GM12891 (cell line): ENCODE results near the gene CHRNA4.

Experiments
- PAX5 ChIP-seq: IDR thresholded peaks from 2 replicates; pipeline ENCODE4 v1.6.1; 2011; ENCODE audit warnings: low read length, moderate library complexity, mild to moderate bottlenecking; ENCODE audit not compliant: insufficient read depth, severe bottlenecking
- POLR2A ChIP-seq: IDR thresholded peaks from 2 replicates; pipeline ENCODE4 v1.6.1; 2011; ENCODE audit warnings: low read depth, low read length, control low read depth
- POLR2AphosphoS5 ChIP-seq: IDR thresholded peaks from 2 replicates; pipeline ENCODE4 v1.6.1; 2011; ENCODE audit warnings: low read depth, low read length, control low read depth
- POU2F2 ChIP-seq: IDR thresholded peaks from 2 replicates; pipeline ENCODE4 v1.6.1; 2011; ENCODE audit warnings: low read depth, mild to moderate bottlenecking, control low read depth, low read length, moderate library complexity
- SPI1 ChIP-seq: IDR thresholded peaks from 2 replicates; pipeline ENCODE4 v1.6.1; 2011; ENCODE audit warnings: low read depth, low read length, control low read depth
- TAF1 ChIP-seq: IDR thresholded peaks from 2 replicates; pipeline ENCODE4 v1.6.1; 2011; ENCODE audit warnings: low read depth, low read length, control low read depth

DNA sequence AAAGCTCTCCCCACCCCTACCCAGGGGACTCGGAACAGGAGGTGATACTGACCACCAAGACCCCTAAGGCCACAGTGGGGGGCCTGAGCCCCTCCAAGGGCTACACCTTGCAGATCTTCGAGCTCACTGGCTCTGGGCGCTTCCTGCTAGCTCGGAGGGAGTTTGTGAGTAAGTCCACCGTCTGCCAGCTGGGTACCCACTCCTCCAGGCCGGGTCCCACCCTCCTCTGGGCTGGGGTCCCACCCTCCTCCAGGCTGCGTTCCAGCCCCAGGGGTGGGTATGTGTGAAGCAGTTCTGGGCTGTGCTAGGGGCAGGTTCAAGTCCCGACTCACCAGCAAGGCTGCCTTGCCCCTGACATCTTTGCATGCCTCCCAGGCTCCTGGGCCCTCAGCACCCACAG lies 55.8 kb downstream of the CHRNA4 start:
- no peak for TF ChIP-seq POU2F2
- no peak for TF ChIP-seq POLR2AphosphoS5
- TF ChIP-seq TAF1, result no peak
- no peak for TF ChIP-seq SPI1
- TF ChIP-seq POLR2A, result no peak
- no peak for TF ChIP-seq PAX5
